IMR-90 (cell line): ENCODE data around the gene ANKUB1. TPM values are rescaled to one million over a fixed set of nuclear protein-coding genes. Genes with fewer than 3 reads are reported as not detected.

ENCODE experiments used
- ATAC-seq: fragments of 200-7000 bp; cut with Tn5 transposase; 2 replicates; pipeline ENCODE4 v1.9.1; 2020; ENCODE audit warnings: low read depth, mild to moderate bottlenecking, moderate library complexity
- BruUV-seq: library from RNA; stranded (reverse); fragments of 400-500 nt; replicated peaks from 2 replicates; lab custom pipeline; 2021; lab: Mats Ljungman, UMichigan
- CTCF ChIA-PET: fragments of 300-600 bp; formaldehyde crosslinking; extraction: SDS; loops from one replicate; lab custom pipeline; 2021; ENCODE audit warnings: antibody characterized with exemption; lab: Yijun Ruan, JAX
- POLR2A ChIA-PET: fragments of 300-600 bp; sonication (Branson Sonifier 250); formaldehyde crosslinking; loops from one replicate; lab custom pipeline; 2022; ENCODE audit warnings: antibody characterized with exemption; ENCODE audit not compliant: unreplicated experiment; lab: Charles Lee
- DNase-seq: peaks from one replicate; pipeline ENCODE4 v3.0.0; 2013
- H2AFZ ChIP-seq: replicated peaks from 2 replicates; pipeline ENCODE3; 2013; ENCODE audit warnings: low read length, mild to moderate bottlenecking; ENCODE audit not compliant: poor library complexity
- H2AK5ac ChIP-seq: 2 replicates; pipeline ENCODE4 v1.6.1; 2013; ENCODE audit warnings: low read depth, low read length, inconsistent platforms
- H2AK9ac ChIP-seq: replicated peaks from 2 replicates; pipeline ENCODE3; 2013; ENCODE audit warnings: mild to moderate bottlenecking, low read depth, low read length, moderate library complexity; ENCODE audit not compliant: poor library complexity
- H2BK120ac ChIP-seq: 2 replicates; pipeline ENCODE4 v1.6.1; 2013; ENCODE audit warnings: low read depth, low read length, inconsistent platforms
- H2BK15ac ChIP-seq: 3 replicates; pipeline ENCODE4 v1.6.1; 2013; ENCODE audit warnings: low read depth, low read length, inconsistent platforms
- H2BK20ac ChIP-seq: 2 replicates; pipeline ENCODE4 v1.6.1; 2013; ENCODE audit warnings: low read depth, mild to moderate bottlenecking, inconsistent platforms, low read length, moderate library complexity
- H2BK5ac ChIP-seq: 2 replicates; pipeline ENCODE4 v1.6.1; 2013; ENCODE audit warnings: mild to moderate bottlenecking, low read depth, low read length, inconsistent platforms; ENCODE audit not compliant: poor library complexity, severe bottlenecking
- H3K14ac ChIP-seq: replicated peaks from 2 replicates; pipeline ENCODE4 v1.6.1; 2013; ENCODE audit warnings: low read depth, low read length, inconsistent platforms
- H3K18ac ChIP-seq: 2 replicates; pipeline ENCODE4 v1.6.1; 2013; ENCODE audit warnings: low read depth, low read length, control low read depth
- H3K23ac ChIP-seq: 2 replicates; pipeline ENCODE4 v1.6.1; 2013; ENCODE audit warnings: low read depth, low read length, inconsistent platforms
- H3K27ac ChIP-seq: 2 replicates; pipeline ENCODE4 v1.5.1; 2013; ENCODE audit warnings: mild to moderate bottlenecking, control low read depth, low read length; ENCODE audit not compliant: insufficient read depth
- H3K27me3 ChIP-seq: 2 replicates; pipeline ENCODE4 v1.6.1; 2013; ENCODE audit warnings: low read length; ENCODE audit not compliant: control insufficient read depth, insufficient read depth
- H3K36me3 ChIP-seq: 2 replicates; pipeline ENCODE4 v1.6.1; 2013; ENCODE audit warnings: low read length, mixed read lengths; ENCODE audit not compliant: control insufficient read depth, insufficient read depth
- H3K4ac ChIP-seq: 2 replicates; pipeline ENCODE4 v1.6.1; 2013; ENCODE audit warnings: low read depth, low read length, inconsistent platforms
- H3K4me1 ChIP-seq: 2 replicates; pipeline ENCODE4 v1.6.1; 2013; ENCODE audit warnings: low read length, mixed read lengths; ENCODE audit not compliant: control insufficient read depth, insufficient read depth
- H3K4me2 ChIP-seq: 2 replicates; pipeline ENCODE4 v1.6.1; 2013; ENCODE audit warnings: low read depth, mild to moderate bottlenecking, control low read depth, low read length, moderate library complexity
- H3K4me3 ChIP-seq: 2 replicates; pipeline ENCODE4 v1.5.1; 2013; ENCODE audit warnings: low read depth, mild to moderate bottlenecking, control low read depth, low read length, moderate library complexity; ENCODE audit not compliant: insufficient read depth
- H3K56ac ChIP-seq: 2 replicates; pipeline ENCODE4 v1.6.1; 2013; ENCODE audit warnings: low read length, inconsistent platforms; ENCODE audit not compliant: insufficient read depth; ENCODE audit errors: extremely low read depth
- H3K79me1 ChIP-seq, 2 experiments: 2 replicates each; pipeline ENCODE4 v1.6.1; 2013; ENCODE audit warnings: low read length in 2 of 2, inconsistent platforms in 1 of 2, low read depth in 1 of 2
- H3K9ac ChIP-seq: 2 replicates; pipeline ENCODE4 v1.6.1; 2013; ENCODE audit warnings: low read depth, low read length, control low read depth
- H3K9me1 ChIP-seq: 2 replicates; pipeline ENCODE4 v1.6.1; 2013; ENCODE audit warnings: low read length, inconsistent platforms; ENCODE audit not compliant: insufficient read depth
- H3K9me3 ChIP-seq: 2 replicates; pipeline ENCODE4 v1.6.1; 2013; ENCODE audit warnings: low read length; ENCODE audit not compliant: control insufficient read depth, insufficient read depth
- H4K20me1 ChIP-seq: 2 replicates; pipeline ENCODE4 v1.6.1; 2013; ENCODE audit warnings: low read length, inconsistent platforms; ENCODE audit not compliant: insufficient read depth
- H4K5ac ChIP-seq: 2 replicates; pipeline ENCODE4 v1.6.1; 2013; ENCODE audit warnings: mild to moderate bottlenecking, low read depth, low read length, control low read depth
- H4K8ac ChIP-seq, 2 experiments: 2 replicates each; pipeline ENCODE4 v1.6.1; 2013; ENCODE audit warnings: low read depth in 2 of 2, low read length in 2 of 2, control low read depth in 1 of 2, inconsistent platforms in 1 of 2
- H4K91ac ChIP-seq: 2 replicates; pipeline ENCODE4 v1.6.1; 2013; ENCODE audit warnings: low read depth, low read length, inconsistent platforms; ENCODE audit not compliant: insufficient read depth
- FOS ChIP-seq: fragments of 150-350 bp; IDR thresholded peaks from 2 replicates; pipeline ENCODE4 v1.6.1; 2016; ENCODE audit warnings: low read depth, low read length
- WGBS, 2 experiments: methylation state at CpG; one replicate each; pipeline versions ENCODE4 v1.1.5 to v1.1.7; 2013; ENCODE audit warnings: missing lambda C conversion rate in 2 of 2; ENCODE audit not compliant: insufficient read length in 1 of 2; ENCODE audit errors: extremely low coverage in 2 of 2; 5-methylcytosine and 5-hydroxymethylcytosine counted together
- dilution Hi-C: fragments of 300-500 bp; cut with HindIII; formaldehyde crosslinking; loops from one replicate; pipeline ENCODE4 v1.14.3; 2018; ENCODE audit warnings: low sequenced_read_pairs; ENCODE audit not compliant: unreplicated experiment
- in situ Hi-C: fragments of 300-500 bp; cut with MboI; formaldehyde crosslinking; loops from 3 replicates; pipeline ENCODE4 v1.14.3; 2019; ENCODE audit warnings: low sequenced_read_pairs, inconsistent platforms, mixed read lengths
- intact Hi-C: fragments of 100-400 bp; cut with micrococcal nuclease; formaldehyde crosslinking; loops from 2 replicates; pipeline ENCODE4 v1.10.0; 2022
- polyA plus RNA-seq, 3 experiments: library from polyadenylated mRNA; depleted of rRNA; stranded (reverse); fragments of >200 nt; gene quantifications; 2 replicates each; pipeline ENCODE4 v1.2.3, GENCODE V29; 2012; ENCODE audit warnings: low replicate concordance in 1 of 3
- total RNA-seq: library from RNA; depleted of rRNA; stranded (reverse); fragments of >200 nt; gene quantifications from 2 replicates; pipeline ENCODE4 v1.2.3, GENCODE V29; 2012

ANKUB1 gene
- total and polyA plus RNA-seq, 2 of the 4 experiments (the other 2 are of a cell fraction), result not detected

GRCh38 chr3:149800693-149801092 is 8.3 kb upstream of the ANKUB1 start:
- Histone ChIP-seq H4K5ac (no peak overlapping the region), H2BK120ac (no peak overlapping the region), H2AFZ (no peak overlapping the region), H2BK15ac (no peak overlapping the region), H4K91ac (no peak overlapping the region), H2BK5ac (no peak overlapping the region), H3K56ac (no peak overlapping the region), H3K27ac (no peak overlapping the region), H3K9ac (no peak overlapping the region), H3K4ac (no peak overlapping the region), H3K4me1 (no peaks in the 10 kb centered on the region), H3K36me3 (no peaks in the 10 kb centered on the region), H3K9me1 (no peaks in the 10 kb centered on the region), H2BK20ac (no peak overlapping the region), H2AK5ac (no peak overlapping the region), H3K27me3 (no peaks in the 10 kb centered on the region), H3K4me2 (no peak overlapping the region), H3K14ac (no peak overlapping the region), H3K23ac (no peak overlapping the region), H3K79me1 (no peaks in the 10 kb centered on the region), H3K4me3 (no peak overlapping the region), H3K9me3 (no peaks in the 10 kb centered on the region), H3K18ac (no peak overlapping the region), H4K8ac (no peak overlapping the region), H4K20me1 (no peaks in the 10 kb centered on the region), H2AK9ac (no peak overlapping the region)
- no peak for TF ChIP-seq FOS
- in situ Hi-C loops, result no loop called here
- BruUV-seq, result no TSS peak
- intact Hi-C loops, result no loop called here
- no CpG with 5 or more reads among the region's 8 CpGs for WGBS, 2 experiments
- CTCF ChIA-PET, result no interaction called here
- no peak for ATAC-seq
- dilution Hi-C loops, result no loop called here
- POLR2A ChIA-PET, result no interaction called here
- no peak for DNase-seq
